ENCODE data around the gene CBLC. TPM values are rescaled to one million over a fixed set of nuclear protein-coding genes. Genes with fewer than 3 reads are reported as not detected.
A peak's percentile ranks its signal among the peaks of the same experiment; 100 is the strongest.

The CBLC gene
- total RNA-seq, 4 donors from 2014 or later = 0.93 to 1.0 TPM; not detected in 2

DNA sequence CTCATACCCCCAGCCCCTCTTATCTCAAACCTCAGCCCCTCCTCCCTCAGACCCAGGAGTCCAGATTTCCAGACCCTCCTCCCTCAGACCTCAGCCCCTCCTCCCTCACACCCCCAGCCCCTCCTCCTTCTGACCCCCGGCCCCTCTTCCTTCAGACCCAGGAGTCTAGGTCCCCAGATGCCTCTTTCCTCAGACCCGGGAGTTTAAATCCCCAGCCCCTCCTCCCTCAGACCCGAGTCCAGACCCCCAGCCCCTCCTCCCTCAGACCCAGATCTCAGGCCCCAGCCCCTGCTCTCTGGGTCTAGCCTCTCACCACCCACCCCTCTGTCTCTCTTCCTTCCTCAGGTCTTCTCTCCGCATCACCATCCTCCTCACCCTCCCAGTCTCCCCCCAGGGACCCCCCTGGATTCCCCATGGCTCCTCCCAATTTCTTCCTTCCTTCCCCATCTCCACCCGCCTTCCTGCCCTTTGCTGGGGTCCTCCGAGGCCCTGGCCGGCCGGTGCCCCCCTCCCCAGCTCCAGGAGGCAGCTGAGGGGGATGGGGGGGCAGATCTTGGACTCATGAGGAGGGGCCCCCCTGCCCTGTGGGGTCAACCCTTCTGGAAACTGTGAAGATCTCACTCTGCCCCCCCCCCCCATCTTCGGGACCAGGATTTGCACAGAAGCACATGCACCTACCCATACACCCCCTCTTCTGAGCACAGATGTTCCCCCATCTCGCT, 18.4 kb upstream of the CBLC start:
- H3K27me3 ChIP-seq = no peaks in the 10 kb centered on the region
- peaks cover 0 to 59% (median 44%) of the 10 kb centered on the region in 3 donors for H3K4me1 ChIP-seq
- peaks cover 0 to 60% of the 10 kb centered on the region in 2 donors for H3K36me3 ChIP-seq
- peak overlapping the region in 3 of 4 donors; percentile 88 to 93 (median 90) for H3K27ac ChIP-seq
- TF ChIP-seq POLR2AphosphoS5 (IDR thresholded peaks at IDR 0.05) = no peak
- no peak for TF ChIP-seq EP300 (IDR thresholded peaks at IDR 0.05)
- TF ChIP-seq POLR2A (IDR thresholded peaks at IDR 0.05) = no peak
- TF ChIP-seq, protein P1, sequence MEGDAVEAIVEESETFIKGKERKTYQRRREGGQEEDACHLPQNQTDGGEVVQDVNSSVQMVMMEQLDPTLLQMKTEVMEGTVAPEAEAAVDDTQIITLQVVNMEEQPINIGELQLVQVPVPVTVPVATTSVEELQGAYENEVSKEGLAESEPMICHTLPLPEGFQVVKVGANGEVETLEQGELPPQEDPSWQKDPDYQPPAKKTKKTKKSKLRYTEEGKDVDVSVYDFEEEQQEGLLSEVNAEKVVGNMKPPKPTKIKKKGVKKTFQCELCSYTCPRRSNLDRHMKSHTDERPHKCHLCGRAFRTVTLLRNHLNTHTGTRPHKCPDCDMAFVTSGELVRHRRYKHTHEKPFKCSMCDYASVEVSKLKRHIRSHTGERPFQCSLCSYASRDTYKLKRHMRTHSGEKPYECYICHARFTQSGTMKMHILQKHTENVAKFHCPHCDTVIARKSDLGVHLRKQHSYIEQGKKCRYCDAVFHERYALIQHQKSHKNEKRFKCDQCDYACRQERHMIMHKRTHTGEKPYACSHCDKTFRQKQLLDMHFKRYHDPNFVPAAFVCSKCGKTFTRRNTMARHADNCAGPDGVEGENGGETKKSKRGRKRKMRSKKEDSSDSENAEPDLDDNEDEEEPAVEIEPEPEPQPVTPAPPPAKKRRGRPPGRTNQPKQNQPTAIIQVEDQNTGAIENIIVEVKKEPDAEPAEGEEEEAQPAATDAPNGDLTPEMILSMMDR (IDR thresholded peaks at IDR 0.05) = no peak
- H3K4me3 ChIP-seq = no peak overlapping the region
- WGBS, 2 donors (ENCODE audit: low coverage in 1 of 2) = 0 to 47% methylated on average over 1 to 6 of the region's 10 CpGs
- no peak for ATAC-seq
- H3K9me3 ChIP-seq = no peaks in the 10 kb centered on the region

DNA sequence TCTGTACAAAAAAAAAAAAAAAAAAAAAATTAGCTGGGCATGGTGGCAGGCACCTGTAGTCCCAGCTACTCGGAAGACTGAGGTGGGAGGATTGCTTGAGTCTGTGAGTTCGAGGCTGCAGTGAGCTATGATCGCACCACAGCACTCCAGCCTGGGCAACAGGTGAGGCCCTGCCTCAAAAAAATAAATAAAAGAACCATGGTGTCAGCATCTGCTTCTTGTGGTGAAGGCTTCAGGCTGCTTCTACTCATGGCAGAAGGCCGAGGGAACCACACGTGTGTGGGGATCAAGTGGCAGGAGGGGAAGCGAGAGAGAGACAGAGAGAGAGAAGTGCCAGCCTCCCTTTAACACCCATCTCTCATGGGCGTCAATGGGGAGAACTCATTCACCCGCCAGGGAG, 15.7 kb upstream of the CBLC start:
- WGBS, 2 donors (ENCODE audit: low coverage in 1 of 2) = 91 to 96% methylated on average over 5 to 7 of the region's 8 CpGs
- Histone ChIP-seq H3K4me1 (peaks cover 0 to 31% (median 17%) of the 10 kb centered on the region in 3 donors), H3K36me3 (peaks cover 0 to 42% of the 10 kb centered on the region in 2 donors), H3K4me3 (no peak overlapping the region), H3K27ac (no peak overlapping the region), H3K27me3 (no peaks in the 10 kb centered on the region), H3K9me3 (no peaks in the 10 kb centered on the region)
- no peak for ATAC-seq
- no peak for TF ChIP-seq POLR2A (IDR thresholded peaks at IDR 0.05)
- TF ChIP-seq EP300 (IDR thresholded peaks at IDR 0.05) = no peak
- no peak for TF ChIP-seq POLR2AphosphoS5 (IDR thresholded peaks at IDR 0.05)
- TF ChIP-seq, protein P1 (IDR thresholded peaks at IDR 0.05) = no peak

DNA sequence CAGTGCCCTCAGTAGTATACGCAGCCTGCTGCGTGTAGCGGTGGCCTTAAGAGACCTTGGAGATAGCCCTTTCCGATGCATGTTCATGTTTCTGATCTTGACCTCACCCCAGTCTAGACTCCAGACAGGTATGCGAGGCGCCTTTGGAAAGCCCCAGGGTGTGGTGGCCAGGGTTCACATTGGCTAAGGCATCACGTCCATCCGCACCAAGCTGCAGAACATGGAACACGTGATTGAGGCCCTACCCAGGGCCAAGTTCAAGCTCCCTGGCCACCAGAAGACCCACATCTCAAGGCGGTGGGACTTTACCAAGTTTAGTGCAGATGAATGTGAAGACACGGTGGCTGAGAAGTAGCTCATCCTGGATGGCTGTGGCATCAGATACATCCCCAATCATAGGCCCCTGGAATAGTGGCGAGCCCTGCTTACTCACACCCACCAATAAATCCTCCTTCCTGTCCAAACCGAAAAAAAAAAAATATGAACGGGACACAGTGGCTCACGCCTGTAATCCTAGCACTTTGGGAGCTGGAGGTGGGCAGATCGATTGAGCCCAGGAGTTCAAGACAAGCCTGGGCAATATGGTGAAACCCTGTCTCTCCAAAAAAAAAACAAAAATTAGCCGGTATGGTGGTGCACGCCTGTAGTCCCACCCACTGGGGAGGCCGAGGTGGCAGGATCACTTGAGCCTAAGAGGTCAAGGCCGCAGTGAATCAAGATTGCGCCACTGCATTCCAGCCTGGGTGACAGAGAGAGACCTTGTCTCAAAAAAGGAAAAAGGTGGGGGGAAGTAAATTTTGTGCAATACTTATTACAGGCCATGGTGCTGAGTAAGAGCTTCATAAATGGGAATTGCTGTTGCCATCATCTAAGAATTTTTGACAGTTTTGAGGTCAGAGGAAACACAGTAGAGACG, 12.4 kb upstream of the CBLC start:
- Histone ChIP-seq H3K27ac (no peak overlapping the region), H3K36me3 (peaks cover 0 to 14% of the 10 kb centered on the region in 2 donors), H3K4me3 (no peak overlapping the region), H3K4me1 (peaks cover 0 to 3% (median 0%) of the 10 kb centered on the region in 3 donors), H3K27me3 (no peaks in the 10 kb centered on the region), H3K9me3 (no peaks in the 10 kb centered on the region)
- WGBS, 2 donors (ENCODE audit: low coverage in 1 of 2) = 79 to 94% methylated on average over 4 to 10 of the region's 22 CpGs
- TF ChIP-seq POLR2A (IDR thresholded peaks at IDR 0.05) (no peak), POLR2AphosphoS5 (IDR thresholded peaks at IDR 0.05) (no peak)
- TF ChIP-seq, protein P1 (IDR thresholded peaks at IDR 0.05) = no peak
- no peak for ATAC-seq

DNA sequence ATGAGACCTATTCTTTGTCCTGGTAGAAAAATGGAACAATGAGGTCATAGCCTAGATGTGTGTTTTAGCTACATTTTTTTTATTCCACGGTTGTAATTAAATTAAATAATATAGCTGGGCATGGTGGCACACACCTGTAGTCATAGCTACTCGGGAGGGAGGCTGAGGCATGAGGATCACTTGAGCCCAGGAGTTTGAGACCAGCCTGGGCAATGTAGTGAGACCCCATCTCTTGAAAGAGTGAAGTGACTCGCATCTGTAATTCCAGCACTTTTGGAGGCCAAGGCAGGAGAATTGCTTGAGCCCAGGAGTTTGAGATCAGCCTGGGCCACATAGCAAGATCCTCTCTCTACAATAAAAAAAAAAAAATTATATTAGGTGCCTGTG, 11.7 kb upstream of the CBLC start:
- Histone ChIP-seq H3K4me3 (no peak overlapping the region), H3K36me3 (peaks cover 0 to 7% of the 10 kb centered on the region in 2 donors), H3K27ac (no peak overlapping the region), H3K9me3 (no peaks in the 10 kb centered on the region), H3K4me1 (peaks cover 0 to 9% (median 0%) of the 10 kb centered on the region in 3 donors), H3K27me3 (no peaks in the 10 kb centered on the region)
- TF ChIP-seq, protein P1 (IDR thresholded peaks at IDR 0.05) = no peak
- no peak for TF ChIP-seq EP300 (IDR thresholded peaks at IDR 0.05)
- TF ChIP-seq POLR2AphosphoS5 (IDR thresholded peaks at IDR 0.05) = no peak
- no peak for TF ChIP-seq POLR2A (IDR thresholded peaks at IDR 0.05)
- no peak for ATAC-seq
- 81 to 85% methylated on average over 2 to 3 of the region's 3 CpGs for WGBS, 2 donors (ENCODE audit: low coverage in 1 of 2)
